ENCODE data around the gene PHF21B. TPM values are rescaled to one million over a fixed set of nuclear protein-coding genes. Genes with fewer than 3 reads are reported as not detected.
A peak's percentile ranks its signal among the peaks of the same experiment; 100 is the strongest.

PHF21B gene
- total and polyA plus RNA-seq, 12 donors: 0.30 to 4.4 (median 1.8) TPM

DNA sequence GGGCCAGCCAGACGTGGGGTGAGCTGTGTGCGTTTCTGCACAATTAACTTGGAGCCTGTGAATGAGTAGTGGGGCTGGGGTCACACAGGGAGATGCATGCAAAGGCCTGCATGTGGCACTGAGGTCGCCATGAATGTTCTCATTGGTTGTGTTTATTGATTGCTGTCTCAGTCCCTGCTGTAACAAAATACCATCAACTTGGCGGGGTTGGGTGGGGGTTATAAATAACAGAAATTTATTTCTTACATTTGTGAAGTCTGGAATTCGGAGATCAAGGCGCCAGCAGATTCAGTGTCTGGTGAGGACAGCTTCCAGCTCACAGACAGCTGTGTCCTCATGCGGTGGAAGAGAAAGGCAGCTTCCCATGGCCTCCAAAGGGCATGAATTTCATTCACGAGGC lies 29.3 kb upstream of the PHF21B start:
- 68 to 74% (median 71%) methylated on average over 8 of the region's 8 CpGs for WGBS, 4 donors
- DNase-seq: no peak
- Histone ChIP-seq H3K27ac (no peak overlapping the region), H3K4me1 (replicated peaks in 1 of 2) (no peaks in the 10 kb centered on the region), H3K9me3 (replicated peaks in 1 of 3) (no peaks in the 10 kb centered on the region), H3K36me3 (replicated peaks in 1 of 2) (no peaks in the 10 kb centered on the region), H3K27me3 (peaks cover 4% of the 10 kb centered on the region), H3K4me3 (no peak overlapping the region)
- TF ChIP-seq POLR2A (IDR thresholded peaks at IDR 0.05): no peak
- TF ChIP-seq, protein P1, sequence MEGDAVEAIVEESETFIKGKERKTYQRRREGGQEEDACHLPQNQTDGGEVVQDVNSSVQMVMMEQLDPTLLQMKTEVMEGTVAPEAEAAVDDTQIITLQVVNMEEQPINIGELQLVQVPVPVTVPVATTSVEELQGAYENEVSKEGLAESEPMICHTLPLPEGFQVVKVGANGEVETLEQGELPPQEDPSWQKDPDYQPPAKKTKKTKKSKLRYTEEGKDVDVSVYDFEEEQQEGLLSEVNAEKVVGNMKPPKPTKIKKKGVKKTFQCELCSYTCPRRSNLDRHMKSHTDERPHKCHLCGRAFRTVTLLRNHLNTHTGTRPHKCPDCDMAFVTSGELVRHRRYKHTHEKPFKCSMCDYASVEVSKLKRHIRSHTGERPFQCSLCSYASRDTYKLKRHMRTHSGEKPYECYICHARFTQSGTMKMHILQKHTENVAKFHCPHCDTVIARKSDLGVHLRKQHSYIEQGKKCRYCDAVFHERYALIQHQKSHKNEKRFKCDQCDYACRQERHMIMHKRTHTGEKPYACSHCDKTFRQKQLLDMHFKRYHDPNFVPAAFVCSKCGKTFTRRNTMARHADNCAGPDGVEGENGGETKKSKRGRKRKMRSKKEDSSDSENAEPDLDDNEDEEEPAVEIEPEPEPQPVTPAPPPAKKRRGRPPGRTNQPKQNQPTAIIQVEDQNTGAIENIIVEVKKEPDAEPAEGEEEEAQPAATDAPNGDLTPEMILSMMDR (IDR thresholded peaks at IDR 0.05): no peak
- intact Hi-C loops (cut with DNase I): no loop called here

DNA sequence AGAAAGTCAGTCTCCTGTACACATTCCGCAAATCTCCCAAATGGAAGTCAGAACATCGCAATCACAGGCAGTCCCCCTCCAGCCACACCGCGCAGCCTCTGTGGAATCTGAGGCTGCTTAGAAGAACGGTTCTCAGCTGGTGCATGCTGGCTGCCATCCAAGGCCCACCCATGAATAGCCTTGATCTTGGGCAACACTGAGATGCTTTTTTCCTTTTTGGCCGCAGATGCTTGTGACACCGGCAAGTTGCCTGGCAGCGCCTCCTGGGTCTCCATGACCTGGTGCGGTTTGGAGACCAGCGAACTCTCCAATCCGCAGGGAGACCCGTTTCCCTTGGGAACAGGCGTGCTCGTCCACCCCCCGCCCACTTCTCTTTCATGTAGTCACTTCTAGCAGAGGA lies 26.3 kb upstream of the PHF21B start:
- Histone ChIP-seq H3K36me3 (replicated peaks in 1 of 2) (no peaks in the 10 kb centered on the region), H3K27me3 (no peaks in the 10 kb centered on the region), H3K4me1 (replicated peaks in 1 of 2) (no peaks in the 10 kb centered on the region), H3K9me3 (replicated peaks in 1 of 3) (no peaks in the 10 kb centered on the region), H3K4me3 (no peak overlapping the region), H3K27ac (no peak overlapping the region)
- 37 to 46% (median 42%) methylated on average over 12 to 15 of the region's 15 CpGs for WGBS, 4 donors
- TF ChIP-seq, protein P1 (IDR thresholded peaks at IDR 0.05): no peak
- no peak for TF ChIP-seq POLR2A (IDR thresholded peaks at IDR 0.05)
- DNase-seq: peak in 4 of 7 donors; percentile 19 to 56 (median 22)
- intact Hi-C loops (cut with DNase I): no loop called here

DNA sequence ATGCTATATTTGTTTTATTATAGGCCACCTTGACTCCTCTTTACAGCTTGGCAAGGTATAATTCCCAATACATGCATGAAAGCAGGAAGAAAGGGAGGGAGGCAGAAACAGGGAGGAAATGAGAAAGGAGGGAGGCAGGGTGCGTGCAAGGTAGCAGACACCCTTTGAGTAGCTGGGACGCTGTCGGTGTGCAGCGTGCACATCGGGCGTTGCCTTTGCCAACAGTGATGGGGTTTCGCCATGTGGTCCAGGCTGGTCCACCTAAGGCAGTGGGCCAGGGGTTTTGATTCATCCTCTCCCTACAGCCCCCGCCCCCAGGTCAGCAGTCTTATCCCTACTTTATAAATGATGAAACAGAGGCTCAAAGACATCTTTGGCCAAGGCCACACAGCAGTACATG lies 25.0 kb upstream of the PHF21B start:
- H3K4me1 ChIP-seq (replicated peaks in 1 of 2): no peaks in the 10 kb centered on the region
- no peak overlapping the region for H3K4me3 ChIP-seq
- intact Hi-C loops (cut with DNase I): no loop called here
- no peak for DNase-seq
- H3K9me3 ChIP-seq (replicated peaks in 1 of 3): no peaks in the 10 kb centered on the region
- no peaks in the 10 kb centered on the region for H3K27me3 ChIP-seq
- WGBS, 4 donors: 87 to 93% (median 91%) methylated on average over 8 of the region's 8 CpGs
- no peak for TF ChIP-seq POLR2A (IDR thresholded peaks at IDR 0.05)
- TF ChIP-seq, protein P1 (IDR thresholded peaks at IDR 0.05): no peak
- no peaks in the 10 kb centered on the region for H3K36me3 ChIP-seq (replicated peaks in 1 of 2)
- H3K27ac ChIP-seq: no peak overlapping the region

DNA sequence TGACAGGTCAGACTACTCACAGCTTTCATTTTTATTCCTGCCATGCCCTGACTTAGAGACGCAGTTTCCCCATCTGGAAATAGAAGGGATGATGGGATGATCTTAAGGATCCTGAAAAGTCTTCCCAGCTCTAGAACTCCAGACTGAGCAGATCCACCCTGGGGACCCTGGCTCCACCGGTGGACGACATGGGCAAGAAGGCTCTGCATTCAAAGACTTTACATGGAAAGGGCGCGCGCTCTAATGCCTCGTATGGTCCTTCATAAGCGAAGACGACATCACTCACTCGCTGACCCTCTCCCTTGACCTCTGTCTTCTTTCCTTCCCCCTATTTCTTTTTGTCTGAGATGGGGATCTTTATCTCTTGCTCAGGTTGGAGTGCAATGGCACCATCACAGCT lies 24.4 kb upstream of the PHF21B start:
- Histone ChIP-seq H3K27me3 (no peaks in the 10 kb centered on the region), H3K4me1 (replicated peaks in 1 of 2) (no peaks in the 10 kb centered on the region), H3K27ac (no peak overlapping the region), H3K4me3 (no peak overlapping the region), H3K9me3 (replicated peaks in 1 of 3) (no peaks in the 10 kb centered on the region), H3K36me3 (replicated peaks in 1 of 2) (no peaks in the 10 kb centered on the region)
- 81 to 92% (median 87%) methylated on average over 10 of the region's 10 CpGs for WGBS, 4 donors
- no peak for DNase-seq
- intact Hi-C loops (cut with DNase I): no loop called here
- no peak for TF ChIP-seq POLR2A (IDR thresholded peaks at IDR 0.05)
- TF ChIP-seq, protein P1 (IDR thresholded peaks at IDR 0.05): no peak
